GM21528 (cell line): ENCODE data around the gene PC.
"Not testable (repeated sequence)": the region's sequence is repeated elsewhere in the genome, so short reads cannot be mapped to it uniquely, and the experiment has no call there.

Source experiments
- ATAC-seq: cut with Tn5 transposase; IDR thresholded peaks from one replicate; pipeline ENCODE4 v1.9.1; 2021; ENCODE audit warnings: mild to moderate bottlenecking, moderate library complexity; ENCODE audit not compliant: unreplicated experiment, low FRiP score

Gene PC

DNA sequence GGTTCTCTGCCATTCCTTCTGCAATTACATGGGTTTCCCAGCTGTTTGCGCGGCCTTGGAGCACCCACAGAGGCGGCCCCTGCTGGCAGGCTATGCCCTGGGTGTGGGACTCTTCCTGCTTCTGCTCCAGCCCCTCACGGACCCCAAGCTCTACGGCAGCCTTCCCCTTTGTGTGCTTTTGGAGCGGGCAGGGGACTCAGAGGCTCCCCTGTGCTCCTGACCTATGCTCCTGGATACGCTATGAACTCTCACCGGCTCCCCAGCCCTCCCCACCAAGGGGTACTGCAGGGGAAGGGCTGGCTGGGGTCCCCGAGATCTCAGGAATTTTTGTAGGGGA, 112.3 kb downstream of the PC start:
- no peak for ATAC-seq

DNA sequence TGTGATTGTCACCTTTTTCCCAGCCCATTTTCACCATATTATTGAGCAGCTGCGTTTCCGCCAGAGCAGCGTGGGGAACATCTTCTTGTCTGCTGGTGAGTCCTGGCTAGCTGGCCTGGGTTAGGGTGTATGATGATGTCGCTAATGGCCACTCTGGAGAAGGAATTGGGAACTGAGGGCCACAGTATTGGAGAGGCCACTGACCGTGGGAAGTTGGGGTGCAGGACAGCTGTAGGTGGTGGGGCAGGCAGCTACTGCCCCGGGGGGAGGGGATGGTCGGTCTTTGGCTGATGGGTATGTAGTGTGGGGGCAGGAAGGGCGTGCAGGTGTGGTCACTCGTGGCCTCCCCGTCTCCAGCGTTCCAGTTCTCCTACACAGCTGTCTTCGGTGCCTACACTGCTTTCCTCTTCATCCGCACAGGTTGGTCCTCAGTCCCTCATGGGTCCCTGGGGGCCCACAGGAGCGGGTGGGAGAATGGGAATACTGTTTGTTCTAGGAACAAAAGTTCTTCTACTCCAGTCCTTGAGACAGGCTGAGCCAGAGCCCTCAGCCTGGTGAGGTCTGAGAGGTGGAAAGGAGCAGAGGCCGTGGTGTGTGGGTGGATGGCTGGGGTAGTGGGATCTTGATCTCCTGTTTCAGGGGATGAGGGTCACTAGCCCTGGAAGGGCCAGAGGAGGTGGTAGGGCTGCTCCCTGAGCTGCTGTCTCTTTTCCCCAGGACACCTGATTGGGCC, 112.9 kb downstream of the PC start:
- ATAC-seq: no peak

DNA sequence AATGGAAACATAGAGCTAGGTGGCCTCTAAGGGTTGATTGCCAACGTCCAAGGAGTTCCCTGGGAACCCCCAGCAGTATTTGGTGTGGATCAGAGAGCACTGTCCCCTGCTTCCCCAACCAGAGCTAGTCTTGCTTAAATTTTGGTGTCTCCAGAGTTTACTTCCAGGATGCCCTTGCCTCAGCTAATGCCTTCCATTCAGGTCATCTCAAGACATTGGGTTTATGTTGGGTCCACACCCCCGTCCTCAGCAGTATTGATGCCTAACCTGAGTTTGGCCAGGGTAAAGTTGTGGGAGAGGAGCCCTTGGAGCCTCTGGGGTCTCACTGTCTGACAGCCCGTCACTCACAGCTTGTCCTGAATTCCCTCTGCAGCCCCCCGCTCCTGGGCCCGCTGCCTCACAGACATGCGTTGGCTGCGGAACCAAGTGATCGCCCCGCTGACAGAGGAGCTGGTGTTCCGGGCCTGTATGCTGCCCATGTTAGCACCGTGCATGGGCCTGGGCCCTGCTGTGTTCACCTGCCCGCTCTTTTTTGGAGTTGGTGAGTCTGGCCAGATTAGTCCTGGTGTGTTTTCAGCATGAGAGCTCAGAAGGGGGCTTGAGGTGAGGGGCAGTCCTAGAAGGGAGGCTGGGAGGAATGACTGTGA, 113.6 kb downstream of the PC start:
- ATAC-seq: no peak

DNA sequence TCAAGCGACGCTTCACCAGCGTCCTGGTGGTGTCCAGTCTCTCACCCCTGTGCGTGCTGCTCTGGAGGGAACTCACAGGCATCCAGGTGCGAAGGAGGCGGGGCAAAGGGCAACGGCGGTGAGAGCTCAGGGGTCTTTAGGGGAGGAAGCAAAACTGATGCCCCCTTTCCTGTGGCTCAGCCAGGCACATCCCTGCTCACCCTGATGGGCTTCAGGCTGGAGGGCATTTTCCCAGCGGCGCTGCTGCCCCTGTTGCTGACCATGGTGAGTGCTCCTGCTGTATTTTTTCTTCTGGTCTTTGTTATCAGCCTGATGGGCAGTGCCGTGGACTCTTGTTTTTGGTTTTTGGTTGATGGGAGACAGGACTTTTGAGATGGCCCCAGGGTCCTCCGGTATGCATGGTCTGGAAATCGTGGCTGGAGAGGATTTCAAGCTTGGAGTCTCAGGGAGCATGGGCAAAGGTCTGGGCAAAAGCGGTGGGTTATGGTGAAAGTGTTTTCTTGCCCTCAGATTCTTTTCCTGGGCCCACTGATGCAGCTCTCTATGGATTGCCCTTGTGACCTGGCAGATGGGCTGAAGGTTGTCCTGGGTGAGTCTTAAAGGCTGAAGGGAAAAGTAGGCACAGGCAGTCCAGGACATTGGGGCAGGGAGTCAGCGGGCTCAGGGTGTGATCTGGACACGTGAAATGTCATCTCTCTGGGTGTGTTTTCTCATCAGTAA, 114.2 kb downstream of the PC start:
- ATAC-seq: no peak

DNA sequence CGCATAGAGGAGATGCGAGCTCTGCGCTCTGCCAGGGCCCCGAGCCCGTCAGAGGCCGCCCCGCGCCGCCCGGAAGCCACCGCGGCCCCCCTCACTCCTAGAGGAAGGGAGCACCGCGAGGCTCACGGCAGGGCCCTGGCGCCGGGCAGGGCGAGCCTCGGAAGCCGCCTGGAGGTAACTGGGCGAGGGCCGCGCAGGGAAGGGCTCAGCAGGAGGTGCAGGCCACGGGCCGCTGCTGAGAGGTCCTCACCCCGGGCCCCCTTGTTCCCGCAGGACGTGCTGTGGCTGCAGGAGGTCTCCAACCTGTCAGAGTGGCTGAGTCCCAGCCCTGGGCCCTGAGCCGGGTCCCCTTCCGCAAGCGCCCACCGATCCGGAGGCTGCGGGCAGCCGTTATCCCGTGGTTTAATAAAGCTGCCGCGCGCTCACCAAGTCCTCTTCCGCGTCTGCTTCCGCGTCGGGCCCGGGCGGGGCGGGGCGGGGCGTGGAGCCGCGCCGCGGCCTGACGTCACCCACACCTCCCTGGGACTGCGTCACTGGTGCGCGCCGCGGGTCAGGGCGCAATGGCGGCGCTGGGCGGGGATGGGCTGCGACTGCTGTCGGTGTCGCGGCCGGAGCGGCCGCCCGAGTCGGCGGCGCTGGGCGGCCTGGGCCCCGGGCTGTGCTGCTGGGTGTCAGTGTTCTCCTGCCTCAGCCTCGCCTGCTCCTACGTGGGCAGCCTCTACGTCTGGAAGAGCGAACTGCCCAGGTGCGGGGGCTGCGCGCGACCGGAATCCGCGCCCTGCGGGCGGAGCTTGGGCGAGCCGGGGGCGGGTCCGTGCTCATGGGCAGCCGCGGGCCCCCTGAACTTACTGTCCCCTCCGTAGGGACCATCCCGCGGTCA, 115.0 kb downstream of the PC start, which contains the start of gene RCE1:
Gene RCE1 (plus strand): TSS at position 546 of the 880 bp plus-strand sequence. CDS start 15 bp downstream, at position 561.
- peak; percentile 67 for ATAC-seq

DNA sequence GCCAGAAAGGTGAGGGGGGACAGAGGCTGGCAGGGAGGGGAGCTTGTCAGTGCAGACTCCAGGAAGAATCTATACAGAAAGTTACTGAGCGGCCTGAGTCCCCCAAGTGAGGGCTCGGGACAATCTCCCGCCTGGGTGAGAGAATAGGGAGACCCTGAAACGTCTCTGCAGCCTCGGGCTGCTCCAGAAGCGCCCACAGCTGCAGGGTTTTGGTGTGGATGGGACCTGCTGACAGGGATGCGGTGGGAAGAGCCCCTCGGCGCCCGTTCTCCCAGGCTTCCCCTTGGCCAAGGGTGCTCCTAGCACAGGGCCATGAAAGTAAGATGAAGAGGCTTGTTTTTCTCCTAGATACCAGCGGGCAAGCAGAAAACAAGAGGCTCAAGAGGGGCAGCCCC, 115.7 kb downstream of the PC start:
- ATAC-seq: peak; percentile 5

DNA sequence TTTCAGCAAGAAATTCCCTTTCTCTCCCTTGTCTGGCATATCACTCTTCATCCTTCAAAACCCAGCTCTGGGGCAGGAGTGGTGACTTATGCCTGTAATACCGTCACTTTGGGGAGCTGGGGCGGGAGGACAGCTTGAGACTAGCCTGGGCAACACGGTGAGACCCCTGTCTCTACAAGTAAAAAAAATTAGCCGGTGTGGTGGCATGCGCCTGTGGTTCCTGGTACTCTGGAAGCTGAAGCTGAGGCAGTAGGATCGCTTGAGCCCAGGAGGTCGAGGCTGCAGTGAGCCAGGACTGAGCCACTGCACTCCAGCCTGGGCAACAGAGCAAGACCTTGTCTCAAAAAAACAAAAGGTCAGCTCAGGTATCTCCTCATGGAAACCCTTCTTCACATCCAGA, 116.3 kb downstream of the PC start:
- no peak for ATAC-seq

DNA sequence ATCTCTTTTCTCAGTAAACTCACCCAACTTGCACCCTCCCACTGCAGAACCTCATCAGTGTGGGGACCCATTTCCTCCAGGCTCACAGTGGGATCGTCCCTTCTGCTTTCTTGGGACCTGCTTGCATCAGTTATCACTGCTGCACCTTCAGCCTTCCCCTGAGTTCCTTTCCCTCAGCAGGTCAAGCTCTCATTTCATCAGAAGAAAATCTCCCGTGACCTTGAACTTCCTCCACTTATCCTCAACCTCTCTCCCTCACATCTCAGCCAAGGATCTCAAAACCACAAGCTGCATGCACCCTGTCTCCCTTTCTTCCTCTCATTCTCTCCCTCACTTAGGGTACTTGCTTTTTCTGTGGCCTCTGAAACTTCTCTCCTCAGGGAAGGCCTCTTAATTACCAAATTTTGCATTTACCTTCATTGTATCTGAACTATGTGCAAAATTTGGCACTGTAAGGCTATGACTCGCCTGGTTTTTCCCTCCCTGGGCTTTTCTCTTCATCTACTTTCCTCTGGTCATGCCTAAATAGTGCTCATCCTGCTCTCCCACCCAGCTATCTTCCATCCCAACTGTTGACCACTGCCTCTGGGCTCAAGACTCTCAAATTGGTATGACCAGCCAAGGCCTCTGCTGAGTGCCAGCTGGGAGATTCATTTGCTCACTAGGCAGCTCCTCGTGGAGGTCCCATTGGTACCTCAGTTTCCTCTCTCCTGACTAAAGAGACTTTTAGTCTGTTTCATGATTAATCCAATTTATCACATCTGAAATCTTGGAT, 117.7 kb downstream of the PC start:
- no peak for ATAC-seq

DNA sequence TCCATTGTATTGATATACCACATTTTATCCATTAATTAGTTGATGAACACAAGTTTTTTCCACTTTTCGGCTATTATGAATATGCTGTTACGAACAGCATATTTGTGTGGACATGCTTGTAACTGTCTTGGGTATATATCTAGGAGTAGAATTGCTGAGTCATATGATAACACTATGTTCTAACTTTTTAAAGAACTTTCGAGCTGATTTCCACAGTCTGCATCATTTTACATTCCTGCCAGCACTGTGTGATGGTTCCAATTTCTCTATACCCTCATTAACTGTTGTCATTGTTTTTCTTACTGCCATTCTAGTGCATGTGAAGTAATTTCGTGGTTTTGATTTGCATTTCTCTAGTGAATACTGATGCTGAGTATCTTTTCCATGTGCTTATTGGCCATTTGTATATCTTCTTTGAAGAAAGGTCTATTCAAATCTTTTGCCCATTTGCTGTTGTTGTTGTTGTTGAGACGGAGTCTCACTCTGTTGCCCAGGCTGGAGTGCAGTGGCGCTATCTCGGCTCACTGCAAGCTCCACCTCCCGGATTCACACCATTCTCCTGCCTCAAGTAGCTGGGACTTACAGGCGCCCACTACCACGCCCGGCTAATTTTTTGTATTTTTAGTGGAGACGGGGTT, 122.3 kb downstream of the PC start:
- ATAC-seq: no peak

DNA sequence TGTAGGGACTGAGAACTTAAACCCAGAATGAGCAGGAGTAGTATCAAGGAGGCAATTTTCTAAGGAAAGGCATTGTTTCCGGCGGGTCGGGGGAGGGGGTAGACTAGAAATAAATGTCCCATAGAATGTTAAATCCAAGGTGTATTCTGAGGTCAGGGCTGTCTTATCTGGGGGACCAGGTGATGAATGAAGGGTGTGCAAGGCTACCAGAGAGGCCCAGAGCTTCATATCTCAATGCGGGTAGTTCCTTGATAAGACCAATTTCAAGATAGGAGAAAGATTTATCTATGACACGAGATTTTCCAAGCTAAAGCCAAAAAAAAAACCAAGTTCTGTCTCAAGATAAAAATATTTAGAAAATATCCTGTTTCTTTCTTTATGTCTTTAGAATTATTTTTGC, 123.2 kb downstream of the PC start:
- no peak for ATAC-seq

DNA sequence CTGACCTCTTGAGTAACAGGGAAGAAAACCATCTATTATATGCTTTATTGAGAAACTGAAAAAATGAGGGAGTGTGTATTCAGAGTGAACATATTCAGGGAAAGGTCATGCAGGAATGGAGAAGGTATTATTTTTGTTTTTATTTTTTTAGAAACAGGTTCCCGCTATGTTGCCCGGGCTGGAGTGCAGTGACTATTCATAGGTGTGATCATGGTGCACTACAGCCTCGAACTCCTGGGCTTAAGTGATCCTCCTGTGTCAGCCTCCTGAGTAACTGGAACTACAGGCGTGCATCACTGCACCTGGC, 123.7 kb downstream of the PC start:
- ATAC-seq: no peak

DNA sequence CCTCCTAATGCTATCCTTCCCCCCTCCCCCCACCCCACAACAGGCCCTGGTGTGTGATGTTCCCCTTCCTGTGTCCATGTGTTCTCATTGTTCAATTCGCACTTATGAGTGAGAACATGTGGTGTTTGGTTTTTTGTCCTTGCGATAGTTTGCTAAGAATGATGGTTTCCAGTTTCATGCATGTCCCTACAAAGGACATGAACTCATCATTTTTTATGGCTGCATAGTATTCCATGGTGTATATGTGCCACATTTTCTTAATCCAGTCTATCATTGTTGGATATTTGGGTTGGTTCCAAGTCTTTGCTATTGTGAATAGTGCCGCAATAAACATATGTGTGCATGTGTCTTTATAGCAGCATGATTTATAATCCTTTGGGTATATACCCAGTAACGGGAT, 133.6 kb downstream of the PC start:
- not testable (repeated sequence) for ATAC-seq

DNA sequence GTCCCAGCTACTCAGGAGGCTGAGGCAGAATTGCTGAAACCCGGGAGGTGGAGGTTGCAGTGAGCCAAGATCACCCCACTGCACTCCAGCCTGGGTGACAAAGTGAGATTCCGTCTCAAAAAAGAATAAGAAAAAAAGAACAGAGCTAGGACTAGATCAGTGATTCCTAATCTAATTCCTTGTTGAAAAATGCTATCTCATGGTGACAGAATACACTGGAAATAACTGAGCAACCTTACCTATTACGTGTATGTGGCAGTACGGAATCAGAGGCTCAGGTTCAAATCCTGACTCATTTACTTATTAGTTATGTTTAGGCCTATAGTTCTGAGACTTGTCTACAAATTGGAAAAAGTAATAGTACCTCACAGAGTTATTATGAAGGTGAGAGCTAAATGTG, 134.5 kb downstream of the PC start:
- no peak for ATAC-seq

DNA sequence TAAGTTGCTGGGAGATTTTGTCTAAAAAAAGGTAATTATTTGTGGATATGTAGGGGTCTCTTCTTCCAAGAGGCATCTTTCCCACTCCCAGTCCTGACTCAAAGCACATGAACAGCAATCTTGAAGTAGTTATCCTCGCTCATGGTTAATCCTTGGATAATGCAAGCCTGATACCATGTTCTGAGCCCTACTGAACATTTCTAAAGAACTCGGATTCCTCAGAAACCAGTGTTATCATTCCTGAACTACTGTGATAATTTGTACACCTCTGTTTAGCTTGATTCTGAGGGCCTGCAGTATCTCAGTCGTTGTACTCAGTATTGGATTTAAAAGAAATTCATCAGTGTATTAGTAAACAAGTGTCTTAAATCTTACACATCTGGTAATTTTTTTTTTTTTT, 137.3 kb downstream of the PC start:
- ATAC-seq: no peak

DNA sequence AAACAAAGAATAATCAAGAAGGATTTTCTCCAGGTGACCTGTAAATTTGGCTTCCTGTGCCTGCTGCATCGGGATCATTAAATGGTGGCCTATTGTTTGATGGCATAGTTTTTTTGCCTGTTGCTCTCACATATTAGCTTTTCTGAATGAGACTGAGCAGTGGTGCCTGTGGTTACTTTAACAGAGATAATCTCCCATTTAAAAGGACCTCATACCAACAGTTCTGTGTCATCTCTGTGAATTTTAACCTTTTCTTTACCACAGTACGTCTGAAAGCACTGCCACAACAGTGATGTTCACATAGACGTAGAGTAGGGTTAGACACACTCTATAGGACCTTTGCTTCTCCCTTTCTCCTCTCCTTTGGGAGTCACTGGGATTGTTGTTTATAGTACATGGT, 137.8 kb downstream of the PC start:
- ATAC-seq: no peak

DNA sequence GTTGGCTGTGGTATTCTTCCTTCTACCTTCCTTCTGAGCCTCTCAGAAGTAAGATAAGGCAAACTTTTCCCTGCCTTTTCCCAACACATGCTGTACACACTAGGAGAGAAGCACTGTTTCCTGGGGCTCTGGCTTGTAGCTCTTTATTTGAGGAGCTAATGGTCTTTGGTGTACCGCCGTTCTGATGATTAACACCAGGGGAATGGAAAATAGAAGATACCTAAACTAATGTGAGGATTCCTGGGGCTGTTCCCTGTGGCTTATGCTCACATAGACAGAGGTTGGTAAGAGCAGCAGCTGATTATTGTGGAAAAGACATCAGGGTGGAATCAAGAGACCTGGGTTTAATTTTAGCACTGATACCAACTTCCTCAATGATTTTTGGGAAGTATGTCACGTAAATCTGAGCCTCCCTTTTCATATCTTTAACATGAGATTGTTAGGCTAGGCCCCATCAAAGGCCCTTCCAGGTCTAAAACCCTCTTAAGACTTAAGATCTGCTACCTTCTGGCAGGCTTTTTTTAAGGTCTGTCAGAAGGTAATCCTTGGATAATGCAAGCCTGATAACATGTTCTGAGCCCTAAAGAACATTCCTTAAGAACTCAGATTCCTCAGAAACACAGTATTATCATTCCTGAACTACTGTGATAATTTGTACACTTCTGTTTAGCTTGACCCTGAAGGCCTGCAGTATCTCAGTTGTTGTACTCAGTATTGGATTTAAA, 139.8 kb downstream of the PC start:
- ATAC-seq: no peak

DNA sequence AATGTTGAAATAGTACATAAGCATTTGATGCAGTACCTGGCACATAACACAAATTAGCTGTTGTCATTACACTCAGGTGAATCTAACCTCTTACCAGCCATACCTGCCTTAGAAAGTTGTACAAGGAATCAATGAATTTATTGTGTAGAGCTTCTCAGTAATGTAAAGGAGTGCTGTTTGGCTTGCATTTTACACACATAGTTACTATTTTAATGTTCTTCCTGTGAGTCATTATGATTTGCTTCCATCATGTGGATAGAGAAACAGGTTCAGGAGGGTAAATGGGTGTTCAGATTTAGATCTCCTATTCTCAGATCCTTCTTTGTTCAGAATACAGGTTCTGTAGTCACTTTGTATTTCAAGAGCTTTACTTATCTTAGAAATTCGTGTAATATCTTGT, 142.5 kb downstream of the PC start:
- ATAC-seq: no peak

DNA sequence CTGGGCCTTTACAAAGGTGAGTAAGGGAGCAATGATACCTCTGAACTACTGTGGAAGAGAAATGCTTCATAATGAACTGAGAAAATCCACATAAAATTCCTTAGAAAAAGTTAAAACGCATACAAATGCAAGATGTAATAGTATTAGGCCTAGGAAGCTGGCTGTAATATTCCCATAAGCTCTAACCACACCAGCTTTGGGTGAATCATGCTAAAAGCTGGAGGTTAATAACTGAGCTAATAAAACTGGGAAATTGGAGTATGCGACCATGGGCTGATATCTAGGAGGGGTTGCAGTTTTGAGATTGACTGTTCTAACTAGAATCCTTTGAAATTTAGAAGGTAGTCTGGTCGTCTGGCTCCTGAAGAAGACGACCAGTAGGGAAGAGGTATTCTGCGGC, 143.5 kb downstream of the PC start:
- no peak for ATAC-seq

DNA sequence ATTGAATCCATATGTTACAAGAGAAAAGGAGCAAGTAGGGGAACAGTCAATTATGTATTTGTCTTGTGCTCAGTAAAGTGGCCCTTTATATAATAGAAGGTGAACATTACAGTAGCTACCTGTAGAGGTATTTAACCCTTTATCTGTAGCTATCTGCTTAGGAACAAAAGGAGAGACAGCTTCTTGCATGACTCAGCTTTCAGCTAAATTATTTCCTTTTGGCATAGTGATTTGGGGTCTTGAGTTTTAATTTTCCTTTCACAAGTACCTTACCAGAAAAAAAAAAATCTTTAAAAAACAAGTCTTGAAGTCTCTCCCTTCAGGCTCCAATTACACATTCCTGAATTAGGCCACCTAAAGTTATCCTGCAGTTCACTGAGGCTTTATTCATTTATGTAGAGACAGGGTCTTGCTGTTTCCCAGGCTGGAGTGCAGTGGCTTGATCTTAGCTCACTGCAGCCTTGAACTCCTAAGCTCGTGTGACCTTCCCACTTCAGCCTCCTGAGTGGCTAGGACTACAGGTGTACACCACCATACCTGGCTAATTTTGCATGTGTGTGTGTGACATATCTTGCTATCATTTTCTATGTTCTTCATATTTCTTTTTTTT, 147.5 kb downstream of the PC start:
- no peak for ATAC-seq
